H1 (cell line): ENCODE results near the gene GPR17. TPM values are rescaled to one million over a fixed set of nuclear protein-coding genes. Genes with fewer than 3 reads are reported as not detected.

ENCODE experiments used
- CTCF ChIA-PET: fragments of 300-600 bp; sonication (Branson Sonifier 250); formaldehyde crosslinking; loops from one replicate; lab custom pipeline; 2021; ENCODE audit not compliant: partially characterized antibody; lab: Charles Lee
- POLR2A ChIA-PET: fragments of 300-600 bp; sonication (Branson Sonifier 250); formaldehyde crosslinking; loops from one replicate; lab custom pipeline; 2021; ENCODE audit warnings: inconsistent platforms; ENCODE audit not compliant: partially characterized antibody; lab: Charles Lee
- DNase-seq, 2 experiments: peaks; one replicate each; pipeline versions ENCODE4 v3.0.0 to v3.0.0-alpha.2; 2010 to 2022; ENCODE audit warnings: low spot score in 2 of 2, low read depth in 1 of 2, mixed read lengths in 1 of 2
- FAIRE-seq: peaks from 2 replicates; lab custom pipeline; 2011; peaks lifted over from hg19 to GRCh38; lab: Jason Lieb, UNC
- H2AFZ ChIP-seq: 2 replicates; pipeline ENCODE4 v1.8.1; 2012; ENCODE audit warnings: low read length, inconsistent platforms
- H2AK5ac ChIP-seq: 2 replicates; pipeline ENCODE4 v1.6.1; 2013; ENCODE audit warnings: low read depth, low read length
- H2BK120ac ChIP-seq: replicated peaks from 2 replicates; pipeline ENCODE3; 2013; ENCODE audit warnings: low read depth, low read length, inconsistent platforms
- H2BK12ac ChIP-seq: 2 replicates; pipeline ENCODE4 v1.6.1; 2013; ENCODE audit warnings: low read depth, low read length
- H2BK15ac ChIP-seq: 2 replicates; pipeline ENCODE4 v1.6.1; 2013; ENCODE audit warnings: low read length
- H2BK20ac ChIP-seq: 2 replicates; pipeline ENCODE4 v1.6.1; 2013; ENCODE audit warnings: low read length
- H2BK5ac ChIP-seq: 2 replicates; pipeline ENCODE4 v1.6.1; 2013; ENCODE audit warnings: low read depth, low read length
- H3K14ac ChIP-seq: 2 replicates; pipeline ENCODE4 v1.6.1; 2013; ENCODE audit warnings: inconsistent platforms; ENCODE audit not compliant: insufficient read length
- H3K18ac ChIP-seq: 2 replicates; pipeline ENCODE4 v1.6.1; 2013; ENCODE audit warnings: low read length; ENCODE audit errors: extremely low read depth
- H3K23ac ChIP-seq: 2 replicates; pipeline ENCODE4 v1.6.1; 2013; ENCODE audit warnings: inconsistent platforms; ENCODE audit not compliant: insufficient read length
- H3K23me2 ChIP-seq: 2 replicates; pipeline ENCODE4 v1.6.1; 2013; ENCODE audit warnings: low read depth, low read length
- H3K27ac ChIP-seq: 2 replicates; pipeline ENCODE4 v1.6.1; 2011; ENCODE audit warnings: low read depth, low read length, inconsistent platforms
- H3K27me3 ChIP-seq, 4 experiments: replicated peaks in 1 of 4; 1 replicate in 1 of 4; 2 replicates in 3 of 4; pipeline versions ENCODE4 v1.6.1 to v1.8.1; 2011 to 2013; ENCODE audit warnings: low read length in 3 of 4, mild to moderate bottlenecking in 3 of 4, inconsistent platforms in 2 of 4, mixed read lengths in 2 of 4, moderate library complexity in 1 of 4; ENCODE audit not compliant: control insufficient read depth in 3 of 4, insufficient read depth in 3 of 4; ENCODE audit errors: extremely low read depth in 1 of 4
- H3K36me3 ChIP-seq, 4 experiments: 2 replicates each; pipeline versions ENCODE4 v1.6.1 to v1.8.1; 2011 to 2013; ENCODE audit warnings: mild to moderate bottlenecking in 4 of 4, low read length in 3 of 4, moderate library complexity in 2 of 4, control low read depth in 1 of 4, inconsistent platforms in 1 of 4; ENCODE audit not compliant: insufficient read depth in 4 of 4, control insufficient read depth in 2 of 4
- H3K4ac ChIP-seq: replicated peaks from 2 replicates; pipeline ENCODE3; 2013; ENCODE audit warnings: low read length, low read depth, mixed read lengths, inconsistent platforms; ENCODE audit not compliant: insufficient read length
- H3K4me1 ChIP-seq, 4 experiments: replicated peaks in 1 of 4; 1 replicate in 1 of 4; 2 replicates in 3 of 4; pipeline versions ENCODE4 v1.6.1 to v1.8.1; 2011 to 2013; ENCODE audit warnings: low read length in 3 of 4, inconsistent platforms in 2 of 4, mixed read lengths in 1 of 4; ENCODE audit not compliant: insufficient read depth in 4 of 4, control insufficient read depth in 3 of 4
- H3K4me2 ChIP-seq, 2 experiments: 2 replicates each; pipeline versions ENCODE4 v1.6.1 to v1.8.1; 2011 to 2013; ENCODE audit warnings: low read depth in 2 of 2, low read length in 2 of 2, control low read depth in 1 of 2, inconsistent platforms in 1 of 2, mild to moderate bottlenecking in 1 of 2; ENCODE audit not compliant: insufficient read depth in 1 of 2
- H3K4me3 ChIP-seq, 4 experiments: fragments of 200-600, 300-600 bp in 1 of 4; sonication (generic), shearing (Covaris generic), sonication (Bioruptor Twin) in 1 of 4; 2 replicates each; pipeline versions ENCODE4 v1.5.1 to v1.8.1; 2011 to 2016; ENCODE audit warnings: low read length in 4 of 4, low read depth in 3 of 4, control low read depth in 2 of 4, inconsistent platforms in 2 of 4, mild to moderate bottlenecking in 2 of 4, mixed read lengths in 1 of 4, moderate library complexity in 1 of 4; ENCODE audit not compliant: insufficient read depth in 2 of 4; ENCODE audit errors: extremely low read depth in 1 of 4
- H3K56ac ChIP-seq: replicated peaks from 2 replicates; pipeline ENCODE3; 2013; ENCODE audit warnings: low read depth, mild to moderate bottlenecking, mixed read lengths, low read length, inconsistent platforms; ENCODE audit not compliant: insufficient read length
- H3K79me1 ChIP-seq: 2 replicates; pipeline ENCODE4 v1.6.1; 2013; ENCODE audit warnings: low read depth, low read length, control low read depth
- H3K79me2 ChIP-seq, 2 experiments: 2 replicates each; pipeline versions ENCODE4 v1.6.1 to v1.8.1; 2012 to 2013; ENCODE audit warnings: low read length in 2 of 2, mild to moderate bottlenecking in 2 of 2, inconsistent platforms in 1 of 2; ENCODE audit not compliant: insufficient read depth in 2 of 2, control insufficient read depth in 1 of 2
- H3K9ac ChIP-seq, 4 experiments: replicated peaks in 1 of 4; 1 replicate in 1 of 4; 2 replicates in 3 of 4; pipeline versions ENCODE4 v1.6.1 to v1.8.1; 2011 to 2013; ENCODE audit warnings: low read depth in 3 of 4, low read length in 3 of 4, control low read depth in 2 of 4, mild to moderate bottlenecking in 2 of 4, moderate library complexity in 2 of 4, inconsistent platforms in 1 of 4; ENCODE audit errors: extremely low read depth in 1 of 4
- H3K9me3 ChIP-seq, 2 experiments: 2 replicates each; pipeline versions ENCODE4 v1.6.1 to v1.8.1; 2012 to 2013; ENCODE audit warnings: mild to moderate bottlenecking in 2 of 2, moderate library complexity in 2 of 2, control low read depth in 1 of 2, inconsistent platforms in 1 of 2, low read depth in 1 of 2, low read length in 1 of 2, mixed read lengths in 1 of 2; ENCODE audit not compliant: insufficient read depth in 2 of 2
- H4K20me1 ChIP-seq, 2 experiments: replicated peaks in 1 of 2; 2 replicates each; pipeline versions ENCODE3 to v1.8.1; 2011 to 2013; ENCODE audit warnings: inconsistent platforms in 2 of 2, low read length in 2 of 2, mild to moderate bottlenecking in 1 of 2; ENCODE audit not compliant: insufficient read depth in 2 of 2, control insufficient read depth in 1 of 2
- H4K5ac ChIP-seq: 2 replicates; pipeline ENCODE4 v1.6.1; 2013; ENCODE audit warnings: low read length, low read depth, mixed read lengths, inconsistent platforms; ENCODE audit not compliant: insufficient read length
- H4K8ac ChIP-seq: 2 replicates; pipeline ENCODE4 v1.8.0; 2013; ENCODE audit warnings: mild to moderate bottlenecking, moderate library complexity, low read length, inconsistent platforms; ENCODE audit not compliant: insufficient read depth; ENCODE audit errors: extremely low read depth
- H4K91ac ChIP-seq: replicated peaks from 2 replicates; pipeline ENCODE3; 2013; ENCODE audit warnings: low read length, mixed read lengths, inconsistent platforms; ENCODE audit not compliant: insufficient read length
- JUND ChIP-seq: IDR thresholded peaks from 2 replicates; pipeline ENCODE4 v1.6.1; 2011; ENCODE audit warnings: mild to moderate bottlenecking, improper control_type of control experiment, low read length
- TAF7 ChIP-seq: optimal IDR thresholded peaks from 2 replicates; pipeline ENCODE3; 2011; ENCODE audit warnings: low read depth, mild to moderate bottlenecking, inconsistent platforms, low read length, moderate library complexity, borderline replicate concordance
- TCF12 ChIP-seq: IDR thresholded peaks from 2 replicates; pipeline ENCODE4 v1.6.1; 2011; ENCODE audit warnings: low read depth, mild to moderate bottlenecking, low read length
- WGBS, 2 experiments: shearing (Covaris generic) in 1 of 2; methylation state at CpG; one replicate each; pipeline versions ENCODE4 v1.1.6 to v1.1.7; 2013 to 2015; ENCODE audit warnings: low lambda C conversion rate in 2 of 2, mixed read lengths in 2 of 2, inconsistent platforms in 1 of 2, low coverage in 1 of 2, missing lambda C conversion rate in 1 of 2; ENCODE audit not compliant: insufficient replicate concordance in 2 of 2, insufficient coverage in 1 of 2, insufficient read length in 1 of 2; ENCODE audit errors: extremely low coverage in 1 of 2, missing lambda C conversion rate in 1 of 2; 5-methylcytosine and 5-hydroxymethylcytosine counted together
- polyA plus RNA-seq, 7 experiments: library from polyadenylated mRNA; depleted of rRNA in 3 of 7; stranded (reverse) in 5 of 7; unstranded in 2 of 7; fragments of >200 nt in 5 of 7; fragments of 200-250 nt in 2 of 7; gene quantifications; 1 replicate in 5 of 7; 2 replicates in 1 of 7; 4 replicates in 1 of 7; pipeline versions ENCODE4 v1.2.1 to v1.2.3, GENCODE V29; 2011 to 2013; ENCODE audit warnings: missing spikeins in 2 of 7, mixed read lengths in 2 of 7
- total RNA-seq: library from RNA; stranded (reverse); fragmentation: NEBNext Ultra II Directional; extraction: Animal tissue kit (Norgen Biotek cat#: 25700); gene quantifications from 2 replicates; pipeline ENCODE4 v1.2.1, GENCODE V29; 2021

Gene GPR17
- total and polyA plus RNA-seq, 2 of the 8 experiments (the other 6 are each of a cell fraction or from before 2014, with no cell fraction given), result 0.03 TPM; not detected in 1

DNA sequence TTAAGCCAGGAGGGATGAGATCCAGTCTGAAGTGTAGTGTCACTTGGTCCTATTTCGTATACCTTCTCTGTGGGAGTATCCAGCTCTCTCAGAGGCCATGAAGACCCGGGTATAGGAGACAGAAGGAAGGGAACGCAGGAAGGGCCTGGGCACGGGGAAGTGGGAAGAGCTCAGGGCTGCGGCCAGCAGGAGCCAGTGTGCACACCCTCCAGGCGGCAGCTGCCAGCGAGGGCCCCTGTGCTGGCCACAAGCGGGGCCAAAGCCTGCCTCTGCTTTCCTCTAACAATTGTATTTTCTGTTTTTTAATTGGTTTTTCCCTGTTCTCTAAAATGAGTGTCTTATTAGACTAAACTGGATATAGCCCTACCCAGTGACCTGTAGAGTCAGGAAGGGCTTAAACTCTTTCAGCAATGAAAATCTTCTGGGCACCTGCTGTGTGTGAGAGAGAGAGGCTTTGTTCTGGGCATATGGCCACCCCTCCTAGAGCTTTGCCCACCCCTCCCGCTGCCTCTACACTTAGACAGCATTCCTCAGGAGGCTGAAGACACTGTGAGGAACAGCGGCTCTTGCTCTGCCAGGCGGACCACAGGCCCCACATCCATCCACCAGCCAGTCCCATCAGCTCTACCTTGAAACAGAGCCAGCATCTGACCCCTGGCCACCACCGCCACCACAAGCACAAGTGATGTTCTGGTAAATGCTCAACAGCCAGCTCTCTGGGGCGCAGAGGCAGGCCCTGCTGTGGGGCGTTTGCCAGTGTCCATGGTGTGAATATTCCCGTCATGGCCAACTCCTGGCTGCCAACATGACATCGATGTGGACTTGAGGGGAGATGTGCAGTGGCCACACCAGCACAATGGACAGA lies 9.5 kb downstream of the GPR17 start:
- H3K9me3 ChIP-seq, result no peaks in the 10 kb centered on the region
- peaks cover 0 to 2% (median 0%) of the 10 kb centered on the region in 4 experiments; a peak in 1 of 7 replicates for H3K27me3 ChIP-seq
- H3K4me2 ChIP-seq, result no peak overlapping the region
- no peaks in the 10 kb centered on the region; a peak in 3 of 7 replicates for H3K4me1 ChIP-seq
- H3K23me2 ChIP-seq, result no peaks in the 10 kb centered on the region
- no peak overlapping the region for H2AK5ac ChIP-seq
- no peak overlapping the region for H4K91ac ChIP-seq
- no peaks in the 10 kb centered on the region for H3K79me2 ChIP-seq
- no peak overlapping the region for H3K56ac ChIP-seq
- no peak for DNase-seq
- H4K8ac ChIP-seq, result no peak overlapping the region
- no peak overlapping the region for H4K5ac ChIP-seq
- peaks cover 0 to 1% of the 10 kb centered on the region in 2 experiments for H4K20me1 ChIP-seq
- H3K36me3 ChIP-seq, result no peaks in the 10 kb centered on the region
- no peak overlapping the region for H3K4ac ChIP-seq
- ChIA-PET POLR2A (interaction anchor here (1.5 kb wide), 1 partner anchor 43 kb away, joined by 3 read pairs; no protein-coding TSS in a partner anchor), CTCF (interaction anchor here (0.8 to 13.7 kb wide), 6 partner anchors 15 to 87 kb away, joined by 3 to 160 read pairs (median 22); partner anchors contain the start of gene LIMS2)
- no peak overlapping the region for H2BK15ac ChIP-seq
- FAIRE-seq, result no peak
- no peak overlapping the region for H3K14ac ChIP-seq
- H2BK20ac ChIP-seq, result no peak overlapping the region
- no peak overlapping the region for H3K4me3 ChIP-seq
- H2AFZ ChIP-seq, result no peak overlapping the region
- H2BK12ac ChIP-seq, result no peak overlapping the region
- H3K9ac ChIP-seq, result no peak overlapping the region
- no peaks in the 10 kb centered on the region for H3K79me1 ChIP-seq
- 89% methylated on average over 16 of the region's 16 CpGs; no CpG with 5 or more reads in 1 of the 2 experiments for WGBS, 2 experiments
- H2BK120ac ChIP-seq, result no peak overlapping the region
- H2BK5ac ChIP-seq, result no peak overlapping the region
- H3K27ac ChIP-seq, result no peak overlapping the region
- no peak overlapping the region for H3K23ac ChIP-seq
- no peak overlapping the region for H3K18ac ChIP-seq
- no peak for TF ChIP-seq JUND
- TF ChIP-seq TCF12, result no peak
- TF ChIP-seq TAF7, result no peak
